Measurements from ENCODE around the gene DPP9. TPM values are rescaled to one million over a fixed set of nuclear protein-coding genes. Genes with fewer than 3 reads are reported as not detected.

The DPP9 gene
- total and polyA plus RNA-seq, 2 of the 13 experiments (the other 11 are each of a cell fraction or from before 2014, with no cell fraction given), result 8.4 to 25.8 TPM

GRCh38 chr19:4687396-4687795 lies 36.2 kb downstream of the DPP9 start (continued):
- TF ChIP-seq ZNF121 (CRISPR knock-in tag; IDR thresholded peaks at IDR 0.05) (no peak), TIGD3 (CRISPR knock-in tag; IDR thresholded peaks at IDR 0.05; ENCODE audit: borderline replicate concordance) (no peak), ZNF3 (CRISPR knock-in tag; IDR thresholded peaks at IDR 0.05) (no peak), ZNF101 (CRISPR knock-in tag; IDR thresholded peaks at IDR 0.05; ENCODE audit: borderline replicate concordance, low read depth) (no peak), ZNF816 (CRISPR knock-in tag; IDR thresholded peaks at IDR 0.05; ENCODE audit: borderline replicate concordance) (no peak), RORA (CRISPR knock-in tag; IDR thresholded peaks at IDR 0.05) (no peak), ZNF329 (CRISPR knock-in tag; IDR thresholded peaks at IDR 0.05; ENCODE audit: low read depth) (no peak), GZF1 (CRISPR knock-in tag; IDR thresholded peaks at IDR 0.05) (no peak), KDM5B (CRISPR knock-in tag; IDR thresholded peaks at IDR 0.05; ENCODE audit: borderline replicate concordance) (no peak), SRSF4 (IDR thresholded peaks at IDR 0.05; ENCODE audit: low read depth, low read length, poor library complexity, severe bottlenecking) (no peak), ZNF792 (CRISPR knock-in tag; IDR thresholded peaks at IDR 0.05) (no peak), NBN (conservative IDR thresholded peaks at IDR 0.05) (no peak), ZNF34 (CRISPR knock-in tag; IDR thresholded peaks at IDR 0.05; ENCODE audit: borderline replicate concordance) (no peak), NCOA2 (CRISPR knock-in tag; IDR thresholded peaks at IDR 0.05) (no peak), RFX5 (IDR thresholded peaks at IDR 0.05; ENCODE audit: low read depth, low read length) (no peak), FOXO4 (CRISPR knock-in tag; conservative IDR thresholded peaks at IDR 0.05) (no peak), SRSF9 (IDR thresholded peaks at IDR 0.05; ENCODE audit: borderline replicate concordance, insufficient read depth, low read depth, low read length, poor library complexity, severe bottlenecking) (no peak), SP140L (CRISPR knock-in tag; IDR thresholded peaks at IDR 0.05; ENCODE audit: borderline replicate concordance) (no peak)
